Kasumi-1 (cell line): Measurements from ENCODE around the gene STYXL2.

ENCODE experiments used
- DNase-seq, 2 experiments: peaks; one replicate each; lab custom pipeline; 2025; lab: John Stamatoyannopoulos, UW

Gene STYXL2

DNA sequence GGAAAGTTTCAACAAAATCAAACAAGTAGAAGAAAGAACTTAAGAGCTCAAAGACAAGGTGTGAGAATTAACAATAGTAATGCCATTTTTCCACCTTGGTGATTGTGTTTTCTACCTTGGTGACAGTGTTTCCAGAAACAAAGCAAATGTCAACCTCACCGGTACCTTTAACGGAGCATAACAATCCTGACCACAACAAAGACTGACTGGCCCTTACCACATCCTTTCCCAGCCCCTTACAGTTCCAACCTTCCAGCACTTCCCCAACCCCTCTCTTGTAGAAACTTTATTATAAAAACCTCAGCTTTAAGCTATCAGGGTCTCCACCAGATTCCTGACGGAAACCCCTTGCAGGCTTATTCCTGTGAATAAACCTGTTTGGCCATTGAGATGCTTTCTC, 16.7 kb downstream of the STYXL2 start:
- peak in 1 of 2 experiments; percentile 3 for DNase-seq

DNA sequence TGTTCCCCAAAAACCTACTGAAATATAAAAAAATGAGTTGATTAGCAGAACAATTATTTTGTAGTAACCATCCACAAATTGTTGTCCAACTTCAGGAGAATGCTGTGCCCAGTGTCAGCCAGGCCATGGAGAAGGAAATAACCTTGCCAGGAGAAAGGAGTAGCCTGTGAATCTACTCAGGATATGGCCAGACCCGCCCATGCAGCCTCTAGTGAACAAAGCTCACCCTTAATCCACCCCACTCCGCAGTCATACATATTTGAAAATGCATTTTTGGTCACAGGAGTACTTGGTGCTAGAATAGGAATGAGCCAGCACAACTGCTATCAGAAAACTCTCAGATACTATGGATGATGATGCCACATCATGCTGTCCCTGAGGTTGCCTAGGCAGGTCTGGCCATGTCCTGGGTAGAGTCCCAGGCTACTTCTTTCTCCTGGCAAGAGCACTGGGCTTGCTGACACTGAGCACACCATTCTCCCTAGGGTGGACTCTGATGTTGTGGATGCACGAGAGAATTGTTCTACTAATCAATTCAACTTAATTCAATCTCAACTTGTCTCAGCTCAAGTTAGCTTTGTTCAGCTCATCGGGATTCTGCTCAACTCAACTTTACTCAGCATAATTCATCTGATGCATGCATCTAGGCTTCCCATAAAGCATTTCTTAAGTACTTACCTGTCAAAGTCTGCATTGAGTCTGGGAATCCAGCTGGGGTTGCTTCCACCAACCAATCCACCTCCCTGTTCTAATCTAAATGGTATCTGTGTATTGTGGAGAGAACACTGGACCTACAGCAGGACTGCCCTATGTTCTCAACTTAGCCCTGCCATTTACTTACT, 18.2 kb downstream of the STYXL2 start:
- no peak for DNase-seq

DNA sequence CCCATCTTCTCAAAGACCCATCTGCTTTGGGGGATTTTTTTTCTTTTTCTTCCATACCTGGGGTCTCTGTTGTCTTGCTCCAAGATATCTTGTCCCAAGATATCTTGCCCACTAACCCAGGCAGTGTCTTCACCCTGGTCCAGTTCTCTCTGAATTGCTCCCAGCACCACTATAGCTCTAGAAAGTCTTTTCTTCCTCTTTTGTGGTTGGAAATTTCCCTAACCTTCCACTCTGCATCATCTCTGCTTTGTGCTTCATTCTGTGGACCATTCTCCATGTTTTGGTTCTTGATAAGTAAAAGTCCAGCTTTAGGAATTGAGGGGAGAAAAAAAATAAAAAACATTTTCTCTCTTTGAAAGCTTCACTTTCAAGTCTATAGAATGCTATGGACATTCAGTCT, 20.9 kb downstream of the STYXL2 start:
- DNase-seq = peak in 1 of 2 experiments; percentile 6

DNA sequence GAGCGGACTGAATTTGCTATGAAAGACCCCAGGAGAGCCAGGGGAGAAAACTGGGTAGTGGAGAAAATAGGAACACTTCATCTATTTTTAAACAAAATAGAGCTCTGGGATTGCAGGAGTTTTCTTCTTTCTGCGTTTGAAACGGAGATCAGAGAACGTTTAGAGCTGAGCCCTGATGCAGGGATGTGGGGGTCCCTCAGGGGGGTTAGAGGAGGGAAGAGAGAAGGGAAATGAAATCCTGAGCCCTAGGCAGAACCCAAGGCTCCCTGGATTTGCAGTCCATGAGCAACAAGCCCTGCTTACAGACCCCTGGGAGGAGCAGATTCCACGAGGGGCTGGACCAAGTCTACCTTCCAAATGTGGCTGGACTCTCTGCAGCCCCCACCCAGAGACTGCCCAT, 21.8 kb downstream of the STYXL2 start:
- DNase-seq = no peak

DNA sequence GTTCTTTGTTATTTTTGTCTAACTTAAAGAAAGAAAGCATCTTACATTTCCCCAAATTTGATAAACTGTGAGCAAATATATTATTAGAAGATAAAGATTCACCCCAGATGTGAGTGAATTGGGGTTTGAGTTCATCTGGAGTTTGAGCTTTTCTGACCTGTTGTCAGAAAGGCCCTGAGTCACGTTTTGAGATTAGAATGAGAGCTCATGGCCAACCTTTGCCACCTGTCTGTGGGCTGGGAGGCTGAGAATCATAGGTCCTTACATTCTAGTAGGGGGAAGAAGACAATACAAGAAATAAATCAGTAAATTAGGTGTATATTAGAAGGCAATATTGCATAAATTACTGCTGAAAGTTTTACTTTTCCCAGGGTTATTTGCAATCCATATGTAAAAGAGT, 22.3 kb downstream of the STYXL2 start:
- DNase-seq = no peak

DNA sequence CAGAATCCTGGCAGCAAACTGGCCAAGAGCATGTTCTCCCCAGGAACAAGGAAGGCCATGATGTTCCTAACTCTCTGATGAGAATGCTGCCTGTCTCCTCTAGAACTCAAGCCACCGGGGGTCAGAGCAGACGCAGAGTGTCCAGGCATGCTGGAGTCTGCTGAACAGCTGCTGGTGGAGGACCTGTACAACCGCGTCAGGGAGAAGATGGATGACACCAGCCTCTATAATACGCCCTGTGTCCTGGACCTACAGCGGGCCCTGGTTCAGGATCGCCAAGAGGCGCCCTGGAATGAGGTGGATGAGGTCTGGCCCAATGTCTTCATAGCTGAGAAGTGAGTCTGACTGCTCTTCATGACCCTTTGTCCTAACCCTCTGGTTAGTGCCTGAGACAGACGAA, 23.4 kb downstream of the STYXL2 start:
- no peak for DNase-seq

DNA sequence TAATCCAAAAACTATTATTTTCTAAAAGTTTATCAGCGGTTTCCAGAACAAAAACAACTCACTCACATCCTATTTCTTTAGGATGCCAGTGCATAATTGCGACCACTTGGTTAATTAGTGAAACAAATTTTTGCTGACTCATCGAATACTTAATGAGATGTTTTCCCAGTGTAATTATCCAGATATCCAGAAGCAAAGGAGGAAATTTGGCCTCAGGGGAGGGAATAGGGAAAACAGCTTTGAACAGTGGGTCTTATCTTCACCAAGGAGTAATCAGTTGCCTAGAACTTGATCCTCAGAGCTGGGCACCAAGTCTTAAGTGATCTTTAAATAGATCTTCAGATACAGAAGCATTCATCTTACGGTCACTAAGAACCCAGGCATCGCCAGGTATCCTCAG, 24.3 kb downstream of the STYXL2 start:
- DNase-seq = no peak

DNA sequence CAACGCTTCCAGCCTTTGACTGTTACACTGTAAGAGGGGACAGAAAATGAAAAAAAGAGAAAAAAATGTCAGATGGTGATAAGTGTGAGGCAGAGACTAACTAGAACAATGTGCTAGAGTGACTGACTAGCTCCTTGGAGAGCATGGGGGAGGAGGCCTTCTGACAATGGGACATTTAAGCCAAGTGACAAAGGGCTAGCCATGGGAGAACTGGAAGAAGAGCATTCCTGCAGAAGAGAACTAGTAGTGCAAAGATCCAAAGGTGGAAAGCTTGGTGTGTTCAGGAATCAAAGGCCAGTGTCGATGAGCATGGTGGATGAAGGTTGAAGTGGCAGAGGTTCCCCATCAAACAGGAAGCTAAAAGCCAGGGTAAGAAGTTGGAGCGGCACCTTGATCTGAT, 25.8 kb downstream of the STYXL2 start:
- DNase-seq = no peak

DNA sequence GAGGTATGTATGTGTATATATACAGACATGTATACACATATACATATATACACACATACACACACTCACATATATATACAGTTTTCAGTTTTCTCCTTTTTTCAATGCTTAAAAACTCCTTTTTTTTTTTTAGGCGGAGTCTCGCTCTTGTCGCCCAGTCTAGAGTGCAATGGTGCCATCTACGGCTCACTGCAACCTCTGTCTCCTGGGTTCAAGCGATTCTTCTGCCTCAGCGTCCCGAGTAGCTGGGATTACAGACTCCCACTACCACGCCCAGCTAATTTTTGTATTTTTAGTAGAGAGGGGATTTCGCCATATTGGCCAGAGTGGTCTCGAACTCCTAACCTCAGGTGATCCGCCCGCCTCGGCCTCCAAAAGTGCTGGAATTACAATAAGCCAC, 27.0 kb downstream of the STYXL2 start:
- no peak for DNase-seq

DNA sequence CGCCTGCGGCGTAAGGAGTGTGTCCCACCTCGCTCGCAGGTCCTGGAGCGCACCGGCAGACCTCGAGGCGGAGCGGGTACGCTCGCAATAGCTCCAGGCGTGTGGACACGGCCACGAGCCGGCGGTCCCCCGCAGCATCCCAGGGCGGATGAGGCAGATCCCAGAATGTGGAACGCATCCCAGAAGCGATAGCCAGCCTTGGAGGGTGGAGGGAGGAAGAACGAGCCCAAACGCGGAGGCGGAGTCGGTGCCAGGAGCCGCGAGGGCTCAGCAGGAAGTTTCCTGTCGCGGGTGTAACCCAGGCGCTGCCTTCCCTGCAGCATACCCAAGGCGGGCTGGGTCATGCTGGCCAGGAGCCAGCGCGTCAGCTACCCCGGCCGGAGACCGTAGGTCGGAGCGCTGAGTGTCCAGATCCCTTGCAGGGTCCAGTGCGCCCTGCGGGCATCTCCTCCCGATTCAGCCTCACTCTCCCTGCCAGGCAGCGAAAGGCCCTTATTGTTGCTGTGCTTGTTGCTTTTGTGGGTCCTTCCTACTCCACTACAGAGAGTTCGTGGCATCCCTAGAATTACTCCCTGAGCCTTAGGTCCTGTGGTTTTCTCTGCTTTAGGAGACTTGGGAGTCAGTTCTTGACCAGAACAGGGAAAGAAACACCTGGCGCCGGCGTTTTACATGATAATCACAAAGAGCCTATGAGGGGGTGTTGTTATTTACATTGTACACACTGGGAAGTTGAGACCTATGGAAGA, 27.7 kb downstream of the STYXL2 start:
- no peak for DNase-seq

DNA sequence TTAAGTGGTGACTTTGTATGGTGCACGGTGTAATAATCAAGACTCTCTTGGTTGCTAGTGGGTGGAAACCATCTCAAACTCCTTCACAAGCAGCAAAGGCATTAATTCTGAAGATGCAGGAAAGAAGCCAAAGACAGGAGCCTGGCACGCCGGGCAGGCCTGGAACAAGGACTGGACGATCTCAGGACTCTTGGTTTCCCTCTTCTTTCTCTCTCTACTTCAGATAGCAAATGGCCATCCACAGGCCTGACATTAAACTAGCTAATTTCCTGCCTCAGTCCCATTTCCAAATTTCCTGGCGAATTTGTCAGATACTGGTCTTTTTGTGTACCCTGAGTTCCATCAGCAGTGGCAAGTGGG, 28.2 kb downstream of the STYXL2 start:
- DNase-seq = no peak

DNA sequence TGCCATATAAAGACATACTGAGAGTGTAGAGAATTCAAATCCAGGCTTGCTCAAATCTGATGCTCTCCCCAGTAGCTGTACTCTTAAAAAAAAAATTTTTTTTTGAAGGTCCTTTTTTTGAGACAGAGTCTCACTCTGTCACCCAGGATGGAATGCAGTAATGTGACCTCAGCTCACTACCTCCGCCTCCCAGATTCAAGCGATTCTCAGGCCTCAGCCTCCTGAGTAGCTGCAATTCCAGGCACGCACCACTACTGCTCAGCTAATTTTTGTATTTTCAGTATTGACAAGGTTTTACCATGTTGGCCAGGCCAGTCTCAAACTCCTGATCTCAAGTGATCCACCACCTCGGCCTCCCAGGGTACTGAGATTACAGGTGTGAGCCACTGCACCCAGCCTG, 28.7 kb downstream of the STYXL2 start:
- no peak for DNase-seq

DNA sequence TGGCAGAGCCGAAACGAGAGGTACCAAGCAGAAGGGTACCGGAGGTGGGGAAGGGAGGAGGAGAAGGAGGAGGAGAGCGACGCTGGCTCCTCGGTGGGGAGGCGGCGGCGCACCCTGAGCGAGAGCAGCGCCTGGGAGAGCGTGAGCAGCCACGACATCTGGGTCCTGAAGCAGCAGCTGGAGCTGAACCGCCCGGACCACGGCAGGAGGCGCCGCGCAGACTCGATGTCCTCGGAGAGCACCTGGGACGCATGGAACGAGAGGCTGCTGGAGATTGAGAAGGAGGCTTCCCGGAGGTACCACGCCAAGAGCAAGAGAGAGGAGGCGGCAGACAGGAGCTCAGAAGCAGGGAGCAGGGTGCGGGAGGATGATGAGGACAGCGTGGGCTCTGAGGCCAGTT, 32.4 kb downstream of the STYXL2 start:
- no peak for DNase-seq

DNA sequence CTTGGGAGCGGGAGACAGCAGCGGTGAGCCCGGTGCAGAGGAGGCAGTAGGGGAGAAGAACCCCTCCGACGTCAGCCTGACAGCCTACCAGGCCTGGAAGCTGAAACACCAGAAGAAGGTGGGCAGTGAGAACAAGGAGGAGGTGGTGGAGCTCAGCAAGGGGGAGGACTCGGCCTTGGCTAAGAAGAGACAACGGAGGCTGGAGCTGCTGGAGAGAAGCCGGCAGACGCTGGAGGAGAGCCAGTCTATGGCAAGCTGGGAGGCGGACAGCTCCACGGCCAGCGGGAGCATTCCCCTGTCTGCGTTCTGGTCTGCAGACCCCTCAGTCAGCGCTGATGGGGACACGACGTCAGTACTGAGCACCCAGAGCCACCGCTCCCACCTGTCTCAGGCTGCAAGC, 32.9 kb downstream of the STYXL2 start:
- DNase-seq = no peak

DNA sequence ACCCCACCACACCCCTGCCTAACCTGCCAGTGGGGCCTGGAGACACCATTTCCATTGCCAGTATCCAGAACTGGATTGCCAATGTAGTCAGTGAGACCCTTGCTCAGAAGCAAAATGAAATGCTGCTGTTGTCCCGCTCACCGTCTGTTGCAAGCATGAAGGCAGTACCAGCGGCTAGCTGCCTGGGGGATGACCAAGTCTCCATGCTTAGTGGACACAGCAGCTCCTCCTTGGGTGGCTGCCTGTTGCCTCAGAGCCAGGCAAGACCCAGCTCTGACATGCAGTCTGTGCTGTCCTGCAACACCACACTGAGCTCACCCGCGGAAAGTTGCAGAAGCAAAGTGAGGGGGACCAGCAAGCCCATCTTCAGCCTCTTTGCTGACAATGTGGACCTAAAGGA, 33.4 kb downstream of the STYXL2 start:
- no peak for DNase-seq

DNA sequence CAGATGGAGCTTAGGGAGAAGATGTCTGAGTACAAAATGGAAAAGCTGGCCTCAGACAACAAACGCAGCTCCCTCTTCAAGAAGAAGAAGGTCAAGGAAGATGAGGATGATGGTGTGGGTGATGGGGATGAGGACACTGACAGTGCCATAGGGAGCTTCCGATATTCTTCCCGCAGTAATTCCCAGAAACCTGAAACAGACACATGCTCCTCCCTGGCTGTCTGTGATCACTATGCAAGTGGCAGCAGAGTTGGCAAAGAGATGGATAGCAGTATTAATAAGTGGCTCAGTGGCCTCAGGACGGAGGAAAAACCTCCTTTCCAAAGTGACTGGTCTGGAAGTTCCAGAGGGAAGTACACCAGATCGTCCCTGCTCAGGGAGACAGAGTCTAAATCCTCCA, 33.8 kb downstream of the STYXL2 start:
- DNase-seq = no peak

DNA sequence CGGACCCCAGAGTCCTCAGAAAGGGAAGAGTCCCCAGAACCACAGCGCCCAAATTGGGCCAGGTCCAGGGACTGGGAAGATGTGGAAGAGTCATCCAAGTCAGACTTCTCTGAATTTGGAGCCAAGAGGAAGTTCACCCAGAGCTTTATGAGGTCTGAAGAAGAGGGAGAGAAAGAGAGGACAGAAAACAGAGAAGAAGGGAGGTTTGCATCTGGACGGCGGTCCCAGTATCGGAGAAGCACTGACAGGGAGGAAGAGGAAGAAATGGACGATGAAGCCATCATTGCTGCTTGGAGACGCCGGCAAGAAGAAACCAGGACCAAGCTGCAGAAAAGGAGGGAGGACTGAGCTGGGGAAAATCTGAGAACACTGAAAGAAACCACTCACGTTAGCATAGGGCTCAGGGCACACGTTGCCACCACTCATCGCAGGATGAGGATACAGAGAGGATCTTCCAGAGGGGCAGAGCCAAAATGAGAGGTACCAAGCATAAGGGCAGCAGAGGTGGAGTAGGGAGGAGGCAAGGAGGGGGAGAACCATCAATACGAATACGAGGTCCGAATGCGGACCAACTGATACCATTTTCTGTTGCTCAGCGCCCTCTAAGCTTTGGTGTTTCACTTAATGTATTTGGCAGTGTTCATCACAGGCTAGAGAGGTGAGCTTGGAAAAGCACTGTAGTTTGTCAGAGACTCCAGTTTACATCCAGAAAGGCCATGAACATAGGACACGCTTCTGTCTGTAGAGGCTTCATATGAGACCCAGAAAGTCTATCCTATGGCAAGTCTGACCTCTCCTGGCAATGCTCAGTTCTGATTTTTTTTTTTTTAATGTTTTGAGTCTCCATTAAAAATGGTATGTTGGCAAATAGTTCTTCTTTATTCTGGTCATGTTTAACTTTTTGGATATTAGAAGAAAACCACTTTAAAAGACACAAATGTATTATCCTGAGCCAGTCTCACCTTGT, 34.7 kb downstream of the STYXL2 start:
- DNase-seq = peak in 1 of 2 experiments; percentile 13

DNA sequence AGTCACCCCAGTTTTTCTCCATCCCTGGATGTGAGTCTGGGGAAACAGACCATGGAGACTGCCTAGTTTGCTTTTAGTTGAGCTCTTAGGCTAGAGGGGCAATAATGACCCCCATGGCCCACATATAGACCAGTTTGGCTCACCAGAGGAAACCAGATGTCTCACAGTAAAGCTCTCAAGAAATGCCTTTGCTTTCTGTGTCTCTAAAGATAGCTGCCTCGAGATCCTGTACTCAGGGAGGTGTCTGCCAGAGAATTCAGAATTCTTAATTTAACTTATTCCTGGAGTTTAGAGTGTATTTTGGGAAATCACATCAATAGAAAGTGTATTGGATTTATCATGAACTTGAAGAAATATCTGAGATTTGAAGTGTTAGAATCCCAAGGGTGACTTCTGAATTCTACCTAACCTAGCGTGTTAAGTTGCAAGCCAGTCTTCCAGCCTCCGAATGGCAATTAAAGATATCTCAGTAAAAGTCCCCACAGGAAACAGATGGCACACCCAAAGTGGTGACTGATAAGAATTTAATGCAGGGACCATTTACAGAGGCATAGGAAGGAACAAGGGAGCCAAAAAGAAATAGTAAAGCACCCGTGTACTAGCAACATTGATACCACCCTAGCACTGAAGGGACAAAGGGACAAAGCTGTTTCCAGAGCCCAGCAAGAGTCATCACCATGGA, 37.1 kb downstream of the STYXL2 start:
- DNase-seq = peak; percentile 82 to 84

DNA sequence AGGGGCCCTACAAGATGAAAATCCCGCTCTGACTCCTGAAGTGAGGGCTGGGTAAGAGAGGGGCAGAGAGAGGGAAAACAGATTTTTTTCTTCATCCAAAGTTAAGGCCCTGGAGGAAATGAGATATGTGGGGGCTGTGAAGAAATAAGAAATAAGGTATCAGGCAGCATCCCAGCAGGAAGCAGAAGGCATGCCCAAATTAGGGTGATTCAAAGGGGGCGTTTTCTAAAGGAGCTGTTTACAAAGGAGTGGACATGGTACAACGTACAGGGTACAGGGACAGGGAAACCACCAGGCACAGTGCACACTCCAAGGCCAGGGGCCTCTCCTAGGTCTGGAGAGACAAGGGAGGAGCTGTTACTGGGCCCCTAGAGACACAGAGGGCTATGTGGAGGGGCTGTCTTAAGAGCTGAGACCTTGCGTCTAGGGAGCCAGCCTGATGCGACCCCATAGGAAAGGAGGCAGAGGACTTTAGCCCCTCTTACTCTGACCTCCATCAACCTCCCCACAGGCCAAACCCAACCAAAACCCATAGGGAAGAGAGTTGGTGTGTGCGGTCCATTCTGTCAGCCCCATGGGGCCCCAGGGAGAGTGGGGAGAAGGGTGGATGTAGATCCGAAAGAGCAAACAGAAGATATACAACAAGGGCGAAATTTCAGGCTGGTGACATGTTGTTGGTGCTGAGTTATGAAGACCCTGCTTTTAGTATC, 38.6 kb downstream of the STYXL2 start:
- peak; percentile 10 to 24 for DNase-seq

DNA sequence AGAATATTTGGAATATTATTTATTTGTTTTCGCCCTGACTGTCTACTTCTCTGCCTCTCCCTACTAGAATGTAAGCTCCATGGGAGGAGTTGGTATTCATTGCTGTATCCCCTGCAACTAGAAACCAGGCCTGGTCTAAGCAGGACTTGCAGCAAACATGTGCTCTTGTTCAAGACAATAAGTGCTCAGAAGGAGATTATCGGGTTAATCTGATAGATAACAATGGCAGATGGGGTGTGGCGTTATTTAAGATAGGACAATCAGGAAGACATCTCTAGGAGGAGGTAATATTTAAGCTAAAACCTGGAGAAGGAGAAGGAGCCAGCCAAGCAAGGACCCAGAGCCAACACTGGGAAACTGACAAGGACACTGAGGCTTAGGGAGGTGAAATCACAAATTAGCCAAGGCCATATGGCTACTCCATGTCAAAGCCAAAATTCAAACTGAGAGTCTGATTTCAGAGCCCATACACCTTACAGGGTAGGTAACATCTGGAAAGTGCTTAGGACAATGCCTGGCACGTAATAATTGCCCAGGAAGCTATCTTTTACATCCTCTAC, 41.5 kb downstream of the STYXL2 start:
- DNase-seq = no peak

DNA sequence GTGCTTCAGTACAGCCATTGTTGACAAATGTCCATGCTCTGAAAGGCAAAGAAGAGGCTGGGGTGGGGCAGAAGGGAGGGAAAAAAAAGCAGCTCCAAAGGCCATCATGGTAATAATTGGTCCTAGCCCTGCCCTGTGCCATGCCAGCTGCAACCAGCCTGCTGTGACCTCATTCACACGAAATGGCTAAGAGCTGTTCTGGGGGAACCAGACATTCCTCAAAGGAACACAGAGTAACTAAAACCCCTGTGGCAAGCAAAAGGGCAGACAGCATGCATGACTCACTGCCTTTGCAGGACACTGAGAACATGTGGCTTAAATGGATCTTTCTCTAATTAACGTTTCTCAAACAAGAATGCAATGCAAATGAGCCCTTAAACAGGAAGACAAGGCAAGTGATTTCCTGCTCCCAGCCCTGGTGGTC, 42.3 kb downstream of the STYXL2 start:
- DNase-seq = no peak
